GM18502 (cell line): ENCODE data around the gene CALD1.

ENCODE experiments used
- ATAC-seq: cut with Tn5 transposase; IDR thresholded peaks from one replicate; pipeline ENCODE4 v1.9.1; 2021; ENCODE audit warnings: mild to moderate bottlenecking; ENCODE audit not compliant: unreplicated experiment, poor library complexity

Gene CALD1

GRCh38 chr7:134986363-134987251, 207.2 kb downstream of the CALD1 start, which contains the start of gene AGBL3:
Gene AGBL3, plus strand, starts transcription at chr7:134986508. Its CDS starts 1,426 bp downstream, at chr7:134987934.
- peak; percentile 96 for ATAC-seq

GRCh38 chr7:134988161-134988560, 208.7 kb downstream of the CALD1 start:
- ATAC-seq, result no peak

GRCh38 chr7:134991469-134992339, 212.3 kb downstream of the CALD1 start:
- ATAC-seq, result no peak

- peak; percentile 72 for ATAC-seq
These were observed 213.3 kb downstream of the CALD1 start for GRCh38 chr7:134992626-134993179.

- no peak for ATAC-seq
These were observed 214.5 kb downstream of the CALD1 start for GRCh38 chr7:134993877-134994456.

- peak; percentile 36 for ATAC-seq
These were observed 216.0 kb downstream of the CALD1 start for GRCh38 chr7:134995239-134996096.

- peak; percentile 53 for ATAC-seq
These were observed 216.7 kb downstream of the CALD1 start for GRCh38 chr7:134996097-134996550.

- ATAC-seq, result no peak
These were observed 217.9 kb downstream of the CALD1 start for GRCh38 chr7:134997214-134997885.

GRCh38 chr7:134999136-134999535, 219.7 kb downstream of the CALD1 start:
- ATAC-seq, result no peak

- ATAC-seq, result no peak
These were observed 222.1 kb downstream of the CALD1 start for GRCh38 chr7:135001390-135002165.

GRCh38 chr7:135012229-135012628, 232.8 kb downstream of the CALD1 start:
- ATAC-seq, result no peak
